ENCODE data around the gene KRT5. TPM values are rescaled to one million over a fixed set of nuclear protein-coding genes. Genes with fewer than 3 reads are reported as not detected.

KRT5 gene
- polyA plus RNA-seq, 3 donors: 0.04 TPM; not detected in 2

- H3K4me3 Mint-ChIP-seq: no peak overlapping the region
- 75% methylated on average over 7 of the region's 7 CpGs for WGBS (ENCODE audit: insufficient coverage)
These were observed 22.7 kb upstream of the KRT5 start for GRCh38 chr12:52542785-52543318.

DNA sequence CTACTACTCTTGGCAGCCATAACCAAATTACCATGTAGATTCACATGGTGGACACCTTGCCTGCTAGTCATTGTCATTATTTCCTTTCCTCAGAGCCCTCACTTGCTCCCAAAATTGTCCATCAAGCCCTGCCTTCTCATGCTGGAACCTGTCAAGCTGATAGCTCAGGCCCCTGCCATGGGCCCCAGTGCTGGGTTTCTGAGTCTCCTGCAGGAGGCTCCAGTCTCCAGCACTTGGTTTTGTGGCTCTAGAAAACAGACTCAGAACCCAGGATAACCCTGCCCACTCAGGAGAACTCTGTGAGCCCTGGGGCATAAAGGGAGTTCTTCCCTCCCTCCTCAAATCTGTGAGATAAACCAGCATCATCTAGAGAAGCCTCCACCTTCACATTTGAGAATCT, 22.0 kb upstream of the KRT5 start:
- no peak overlapping the region for H3K9ac ChIP-seq (ENCODE audit: insufficient read depth, low read length, poor library complexity, severe bottlenecking)
- no peaks in the 10 kb centered on the region for H3K9me3 Mint-ChIP-seq
- no peaks in the 10 kb centered on the region for H3K4me1 ChIP-seq (ENCODE audit: control insufficient read depth in 1 of 2, insufficient read depth in 2 of 2, low read length in 2 of 2)
- no peak for DNase-seq
- TF ChIP-seq CTCF (IDR thresholded peaks at IDR 0.05): no peak
- H3K36me3 ChIP-seq (replicated peaks in 1 of 2; ENCODE audit: control insufficient read depth in 1 of 2, insufficient read depth in 2 of 2, low read length in 2 of 2): no peaks in the 10 kb centered on the region
- no peaks in the 10 kb centered on the region for H3K79me2 ChIP-seq (ENCODE audit: insufficient read depth, low read length)
- H3K27ac ChIP-seq (ENCODE audit: low read depth in 1 of 2, low read length in 2 of 2): no peak overlapping the region
- H4K20me1 ChIP-seq (ENCODE audit: insufficient read depth, low read length): no peaks in the 10 kb centered on the region
- H3K27me3 Mint-ChIP-seq (ENCODE audit: low read depth in 3 of 3): peaks cover 2 to 11% (median 6%) of the 10 kb centered on the region in 3 donors
- no peak overlapping the region for H3K4me2 ChIP-seq (replicated peaks; ENCODE audit: extremely low read depth, low read length, poor library complexity, severe bottlenecking)
- H3K4me3 ChIP-seq (replicated peaks in 1 of 3; ENCODE audit: low read depth in 2 of 3, low read length in 3 of 3): no peak overlapping the region
- H3K4me1 Mint-ChIP-seq: no peaks in the 10 kb centered on the region
- no peak overlapping the region for H2AFZ ChIP-seq (ENCODE audit: insufficient read depth, low read depth, low read length, poor library complexity, severe bottlenecking)
- H3K4me3 Mint-ChIP-seq: no peak overlapping the region
- H3K9me3 ChIP-seq (replicated peaks in 1 of 2; ENCODE audit: control insufficient read depth in 1 of 2, insufficient read depth in 1 of 2, low read length in 2 of 2): no peaks in the 10 kb centered on the region
- intact Hi-C loops (cut with micrococcal nuclease): no loop called here
- no peak overlapping the region for H3K27ac Mint-ChIP-seq
- no peaks in the 10 kb centered on the region for H3K36me3 Mint-ChIP-seq
- no peaks in the 10 kb centered on the region for H3K27me3 ChIP-seq (ENCODE audit: control insufficient read depth in 2 of 2, insufficient read depth in 2 of 2, low read length in 2 of 2)

More at GRCh38 chr12:52542785-52543318, 22.7 kb upstream of the KRT5 start:
- Histone ChIP-seq H3K4me3 (replicated peaks in 1 of 3; ENCODE audit: low read depth in 2 of 3, low read length in 3 of 3) (no peak overlapping the region), H4K20me1 (ENCODE audit: insufficient read depth, low read length) (no peaks in the 10 kb centered on the region), H3K27ac (ENCODE audit: low read depth in 1 of 2, low read length in 2 of 2) (no peak overlapping the region), H3K79me2 (ENCODE audit: insufficient read depth, low read length) (no peaks in the 10 kb centered on the region), H3K36me3 (replicated peaks in 1 of 2; ENCODE audit: control insufficient read depth in 1 of 2, insufficient read depth in 2 of 2, low read length in 2 of 2) (no peaks in the 10 kb centered on the region), H3K4me2 (replicated peaks; ENCODE audit: extremely low read depth, low read length, poor library complexity, severe bottlenecking) (no peak overlapping the region), H3K9ac (ENCODE audit: insufficient read depth, low read length, poor library complexity, severe bottlenecking) (no peak overlapping the region), H3K4me1 (ENCODE audit: control insufficient read depth in 1 of 2, insufficient read depth in 2 of 2, low read length in 2 of 2) (no peaks in the 10 kb centered on the region), H3K9me3 (replicated peaks in 1 of 2; ENCODE audit: control insufficient read depth in 1 of 2, insufficient read depth in 1 of 2, low read length in 2 of 2) (no peaks in the 10 kb centered on the region), H2AFZ (ENCODE audit: insufficient read depth, low read depth, low read length, poor library complexity, severe bottlenecking) (no peak overlapping the region), H3K27me3 (ENCODE audit: control insufficient read depth in 2 of 2, insufficient read depth in 2 of 2, low read length in 2 of 2) (no peaks in the 10 kb centered on the region)
- H3K9me3 Mint-ChIP-seq: no peaks in the 10 kb centered on the region
- H3K4me1 Mint-ChIP-seq: no peaks in the 10 kb centered on the region
- no peak for TF ChIP-seq CTCF (IDR thresholded peaks at IDR 0.05)
- peak overlapping the region in 2 of 7 donors; percentile 36 to 50 for H3K27ac Mint-ChIP-seq
- no peaks in the 10 kb centered on the region for H3K36me3 Mint-ChIP-seq
- no peak for DNase-seq
- intact Hi-C loops (cut with micrococcal nuclease): no loop called here
- peaks cover 2 to 8% (median 6%) of the 10 kb centered on the region in 3 donors for H3K27me3 Mint-ChIP-seq (ENCODE audit: low read depth in 3 of 3)

Data from CD14-positive monocyte (primary cell).